Calu3 (cell line): ENCODE data around the gene ZNF223. TPM values are rescaled to one million over a fixed set of nuclear protein-coding genes. Genes with fewer than 3 reads are reported as not detected.

Source experiments
- BruUV-seq: library from RNA; stranded (reverse); fragments of 400-500 nt; replicated peaks from 2 replicates; lab custom pipeline; 2021; lab: Mats Ljungman, UMichigan
- CTCF ChIA-PET: fragments of 300-600 bp; sonication (Branson Sonifier 250); formaldehyde crosslinking; loops from one replicate; lab custom pipeline; 2022; ENCODE audit warnings: antibody characterized with exemption; lab: Charles Lee
- DNase-seq: peaks from one replicate; pipeline ENCODE4 v3.0.0; 2022
- H3K27ac Mint-ChIP-seq: one replicate; pipeline ENCODE4 v1.8.0; 2022; ENCODE audit warnings: mixed read lengths; ENCODE audit not compliant: unreplicated experiment
- H3K27me3 Mint-ChIP-seq: one replicate; pipeline ENCODE4 v1.8.0; 2022; ENCODE audit warnings: mixed read lengths; ENCODE audit not compliant: unreplicated experiment
- H3K36me3 Mint-ChIP-seq: one replicate; pipeline ENCODE4 v1.8.0; 2022; ENCODE audit warnings: mild to moderate bottlenecking, moderate library complexity, mixed read lengths; ENCODE audit not compliant: insufficient read depth, unreplicated experiment
- H3K4me1 Mint-ChIP-seq: one replicate; pipeline ENCODE4 v1.8.0; 2022; ENCODE audit warnings: mild to moderate bottlenecking, low read depth, mixed read lengths; ENCODE audit not compliant: unreplicated experiment
- H3K4me3 Mint-ChIP-seq: one replicate; pipeline ENCODE4 v1.8.0; 2022; ENCODE audit warnings: mild to moderate bottlenecking, low read depth, moderate library complexity, mixed read lengths; ENCODE audit not compliant: unreplicated experiment
- H3K9me3 Mint-ChIP-seq: one replicate; pipeline ENCODE4 v1.8.0; 2022; ENCODE audit warnings: low read depth, mixed read lengths; ENCODE audit not compliant: unreplicated experiment
- CTCF ChIP-seq: fragments of 200-600 bp; IDR thresholded peaks from one replicate; pipeline ENCODE4 v1.8.0; 2022; ENCODE audit warnings: antibody characterized with exemption; ENCODE audit not compliant: unreplicated experiment
- intact Hi-C: fragments of 100-400 bp; cut with micrococcal nuclease; formaldehyde crosslinking; loops from one replicate; pipeline ENCODE4 v1.10.0; 2022; ENCODE audit not compliant: unreplicated experiment
- total RNA-seq: library from RNA; stranded (reverse); gene quantifications from 2 replicates; pipeline ENCODE4 v1.2.3, GENCODE V29; 2022

The ZNF223 gene
- total RNA-seq, 1 experiment from 2014 or later: 8.7 TPM

GRCh38 chr19:44069415-44069814 is 17.6 kb downstream of the ZNF223 start:
- Mint-ChIP-seq H3K4me3 (no peak overlapping the region), H3K36me3 (peaks cover 33% of the 10 kb centered on the region), H3K27me3 (no peaks in the 10 kb centered on the region), H3K4me1 (peaks cover 21% of the 10 kb centered on the region), H3K27ac (no peak overlapping the region), H3K9me3 (peaks cover 22% of the 10 kb centered on the region)
- intact Hi-C loops: no loop called here
- BruUV-seq: no TSS peak
- DNase-seq: no peak
- CTCF ChIA-PET: no interaction called here
- no peak for TF ChIP-seq CTCF

GRCh38 chr19:44071824-44072542 is 20.1 kb downstream of the ZNF223 start, which contains the start of gene ZNF284:
ZNF284 (plus strand) TSS chr19:44072159; CDS start chr19:44076390, 4,231 bp downstream.
- TF ChIP-seq CTCF: no peak
- H3K27me3 Mint-ChIP-seq: no peaks in the 10 kb centered on the region
- H3K4me1 Mint-ChIP-seq: peaks cover 21% of the 10 kb centered on the region
- DNase-seq: peak; percentile 91
- peaks cover 14% of the 10 kb centered on the region for H3K9me3 Mint-ChIP-seq
- peak within 1 kb of the TSS; percentile 88 for H3K27ac Mint-ChIP-seq
- peaks cover 21% of the 10 kb centered on the region for H3K36me3 Mint-ChIP-seq
- BruUV-seq: TSS peak; percentile 64
- peak within 1 kb of the TSS; percentile 88 for H3K4me3 Mint-ChIP-seq
- CTCF ChIA-PET: interaction anchor here (1.6 kb wide), 1 partner anchor 24 kb away, joined by 4 read pairs; no protein-coding TSS in a partner anchor
- intact Hi-C loops: no loop called here

- peak overlapping the region; percentile 88 for H3K27ac Mint-ChIP-seq
- H3K4me3 Mint-ChIP-seq: peak overlapping the region; percentile 88
- no peak for TF ChIP-seq CTCF
- peaks cover 9% of the 10 kb centered on the region for H3K9me3 Mint-ChIP-seq
- no TSS peak for BruUV-seq
- H3K27me3 Mint-ChIP-seq: no peaks in the 10 kb centered on the region
- intact Hi-C loops: no loop called here
- peaks cover 23% of the 10 kb centered on the region for H3K36me3 Mint-ChIP-seq
- DNase-seq: peak; percentile 7
- CTCF ChIA-PET: interaction anchor here (1.6 kb wide), 1 partner anchor 23 kb away, joined by 4 read pairs; no protein-coding TSS in a partner anchor
- peaks cover 21% of the 10 kb centered on the region for H3K4me1 Mint-ChIP-seq
These were observed 20.9 kb downstream of the ZNF223 start for GRCh38 chr19:44072543-44073401.

GRCh38 chr19:44076325-44076724 is 24.5 kb downstream of the ZNF223 start:
- Mint-ChIP-seq H3K36me3 (peaks cover 23% of the 10 kb centered on the region), H3K4me3 (no peak overlapping the region), H3K9me3 (peaks cover 7% of the 10 kb centered on the region), H3K27me3 (no peaks in the 10 kb centered on the region), H3K4me1 (peaks cover 16% of the 10 kb centered on the region), H3K27ac (no peak overlapping the region)
- intact Hi-C loops: no loop called here
- TF ChIP-seq CTCF: no peak
- no peak for DNase-seq
- CTCF ChIA-PET: no interaction called here
- BruUV-seq: no TSS peak
